GM12874 (cell line): ENCODE results near the gene SST.

Source experiments
- TF ChIP-seq, protein P1 (sequence below): IDR thresholded peaks from 2 replicates; pipeline ENCODE4 v1.5.1; 2011; ENCODE audit warnings: low read depth, mild to moderate bottlenecking, control low read depth, low read length, moderate library complexity; ENCODE audit not compliant: insufficient read depth

Gene SST

DNA sequence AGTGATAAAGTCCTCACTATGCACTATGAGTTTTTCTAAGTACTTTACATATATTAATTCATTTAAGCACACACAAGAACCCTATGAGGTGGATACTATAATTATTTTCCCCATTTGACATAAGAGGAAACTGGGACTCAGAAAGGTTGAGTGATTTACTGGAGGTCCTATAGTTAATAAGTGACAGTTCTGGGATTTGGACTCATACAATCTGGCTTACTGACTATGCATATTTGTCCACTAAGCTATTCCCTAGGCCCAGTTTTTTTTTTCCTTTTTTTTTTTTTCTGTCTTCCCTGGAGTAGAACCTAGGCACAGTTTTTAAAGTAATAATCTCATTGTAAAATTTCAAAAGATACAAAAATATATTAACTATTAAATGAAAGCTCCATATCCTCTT lies 38.5 kb upstream of the SST start:
- TF ChIP-seq, protein P1, sequence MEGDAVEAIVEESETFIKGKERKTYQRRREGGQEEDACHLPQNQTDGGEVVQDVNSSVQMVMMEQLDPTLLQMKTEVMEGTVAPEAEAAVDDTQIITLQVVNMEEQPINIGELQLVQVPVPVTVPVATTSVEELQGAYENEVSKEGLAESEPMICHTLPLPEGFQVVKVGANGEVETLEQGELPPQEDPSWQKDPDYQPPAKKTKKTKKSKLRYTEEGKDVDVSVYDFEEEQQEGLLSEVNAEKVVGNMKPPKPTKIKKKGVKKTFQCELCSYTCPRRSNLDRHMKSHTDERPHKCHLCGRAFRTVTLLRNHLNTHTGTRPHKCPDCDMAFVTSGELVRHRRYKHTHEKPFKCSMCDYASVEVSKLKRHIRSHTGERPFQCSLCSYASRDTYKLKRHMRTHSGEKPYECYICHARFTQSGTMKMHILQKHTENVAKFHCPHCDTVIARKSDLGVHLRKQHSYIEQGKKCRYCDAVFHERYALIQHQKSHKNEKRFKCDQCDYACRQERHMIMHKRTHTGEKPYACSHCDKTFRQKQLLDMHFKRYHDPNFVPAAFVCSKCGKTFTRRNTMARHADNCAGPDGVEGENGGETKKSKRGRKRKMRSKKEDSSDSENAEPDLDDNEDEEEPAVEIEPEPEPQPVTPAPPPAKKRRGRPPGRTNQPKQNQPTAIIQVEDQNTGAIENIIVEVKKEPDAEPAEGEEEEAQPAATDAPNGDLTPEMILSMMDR: no peak

GRCh38 chr3:187706971-187707370 lies 36.8 kb upstream of the SST start:
- TF ChIP-seq, protein P1: no peak

- TF ChIP-seq, protein P1: no peak
Measured at GRCh38 chr3:187705164-187705563, 35.0 kb upstream of the SST start.

DNA sequence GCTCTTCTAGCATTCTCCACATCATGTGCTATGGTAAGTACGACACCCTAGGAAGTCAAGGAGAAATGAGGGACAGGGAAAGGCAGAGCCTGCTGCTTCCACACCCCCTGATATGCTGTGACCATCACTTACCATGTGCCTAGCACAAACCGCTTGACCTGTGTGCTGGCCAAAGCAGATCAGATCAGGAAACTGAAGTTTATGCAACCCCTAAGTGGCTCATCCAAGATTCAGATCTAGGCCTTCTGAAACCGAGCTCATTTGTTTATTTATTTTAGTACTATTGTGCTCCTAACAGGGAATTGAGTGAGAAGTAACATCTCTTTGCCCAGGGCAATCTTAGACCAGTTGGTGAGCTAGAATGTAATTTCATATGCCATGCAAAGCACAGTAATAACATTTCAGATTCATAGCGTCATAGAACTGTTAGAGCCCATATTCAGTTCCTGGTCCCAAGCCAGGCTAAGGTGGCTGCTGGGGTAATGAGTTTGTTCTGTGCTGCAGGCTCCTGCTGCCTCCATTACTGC lies 32.4 kb upstream of the SST start, which contains the start of gene RTP2:
RTP2 (minus strand) TSS at position 51 of the 527 bp plus-strand sequence. CDS start 429 bp downstream, outside the sequence.
- TF ChIP-seq, protein P1: no peak

DNA sequence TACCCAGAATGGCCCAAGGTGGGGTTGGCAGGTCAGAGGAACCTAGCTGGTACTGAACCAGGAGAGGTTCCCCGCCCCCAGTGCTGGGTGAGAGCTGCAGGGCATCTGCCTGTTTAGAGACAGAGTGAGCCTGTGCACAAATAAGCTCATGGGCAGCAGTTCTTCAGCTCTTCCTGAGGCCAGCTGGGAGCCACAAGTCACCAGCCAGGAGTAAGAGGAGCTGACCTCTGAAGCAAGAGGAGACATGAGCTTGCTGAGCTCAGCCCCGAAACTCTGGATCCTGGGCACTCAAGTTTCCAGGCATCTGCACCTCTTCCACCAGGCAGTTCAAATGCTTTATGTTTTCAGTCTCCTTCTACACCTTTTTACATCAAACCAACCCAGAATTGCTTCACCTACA lies 30.1 kb upstream of the SST start:
- TF ChIP-seq, protein P1: no peak

DNA sequence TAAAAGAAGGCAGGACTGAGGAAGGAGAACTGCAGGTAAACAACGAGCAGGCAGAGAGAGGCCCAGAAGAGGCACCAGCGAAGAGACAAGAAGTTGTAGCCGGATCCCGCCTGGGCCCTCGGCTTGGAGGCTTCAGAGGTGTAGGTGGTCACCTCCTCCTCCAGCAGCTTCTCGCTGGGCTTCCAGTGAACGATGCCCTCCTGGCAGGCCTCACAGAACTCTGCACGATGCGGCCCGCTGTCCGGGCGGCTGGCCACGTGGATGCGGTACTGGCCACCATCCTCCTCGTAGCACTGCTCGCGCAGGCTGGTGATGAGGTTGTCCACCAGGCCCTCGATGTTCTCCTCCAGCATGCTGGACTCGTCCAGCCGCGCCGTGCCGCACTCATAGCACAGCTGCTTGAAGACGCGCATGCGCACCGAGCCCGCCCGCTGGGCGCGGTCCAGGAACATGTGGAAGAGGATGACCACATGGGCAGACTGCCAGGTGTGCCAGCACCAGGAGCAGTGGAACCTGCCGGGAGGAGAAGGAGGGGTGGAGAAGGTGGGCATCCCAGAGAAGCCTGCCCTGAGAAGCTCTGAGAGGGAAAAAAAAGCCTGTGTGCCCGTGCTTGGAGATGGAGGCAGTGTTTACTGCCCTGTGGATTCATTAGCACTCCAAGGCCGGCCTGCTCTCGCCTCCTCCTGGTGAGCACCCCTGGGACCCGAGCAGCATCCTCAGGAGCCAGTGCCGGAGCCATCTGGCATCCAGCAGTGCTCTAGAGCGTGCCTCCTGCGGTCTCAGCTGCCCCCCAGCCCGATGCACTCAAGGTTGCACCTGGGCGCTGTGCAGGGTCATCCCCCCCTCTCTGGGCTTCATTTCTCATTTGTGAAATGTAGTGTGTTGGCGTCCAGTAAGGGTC lies 28.6 kb upstream of the SST start:
- TF ChIP-seq, protein P1: no peak

DNA sequence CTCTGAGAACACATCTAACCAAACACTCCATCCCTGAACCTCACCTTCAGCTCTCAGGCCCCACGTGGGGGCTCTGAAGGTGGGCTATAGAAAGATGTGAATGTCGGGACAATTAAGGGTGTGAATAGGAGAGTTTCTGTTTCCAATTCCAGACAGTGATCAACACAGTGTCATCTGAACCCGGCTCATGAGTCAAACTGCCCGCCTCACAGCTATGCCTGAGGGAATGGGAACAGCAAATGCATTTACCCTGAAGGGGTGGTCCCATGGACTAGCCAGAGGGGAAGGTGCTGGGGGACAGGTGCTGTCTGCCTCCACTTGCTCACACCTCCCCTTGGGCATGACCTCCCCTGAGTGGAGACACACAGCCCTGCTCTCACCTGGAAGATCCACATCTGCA lies 25.8 kb upstream of the SST start:
- TF ChIP-seq, protein P1: no peak
